Tibial artery (tissue), 4 donors: ENCODE data around the gene ARHGAP24.

Source experiments
- DNase-seq, 2 donors: peaks; one replicate each; pipeline ENCODE4 v3.0.0-alpha.2; 2019
- H3K27ac ChIP-seq, 2 donors: fragments of 200-600 bp; sonication (generic) in 1 of 2; 1 replicate in 1 of 2; 2 replicates in 1 of 2; pipeline ENCODE4 v1.5.1; 2018 to 2019; ENCODE audit warnings: mild to moderate bottlenecking in 1 of 2
- H3K27me3 ChIP-seq, 2 donors: fragments of 200-600 bp; sonication (generic) in 1 of 2; one replicate each; pipeline versions ENCODE4 v1.5.1 to v1.6.0; 2016 to 2019
- H3K36me3 ChIP-seq, 3 donors: fragments of 200-600 bp; sonication (generic) in 2 of 3; one replicate each; pipeline ENCODE4 v1.5.1; 2016 to 2019; ENCODE audit warnings: mild to moderate bottlenecking in 2 of 3
- H3K4me1 ChIP-seq, 4 donors: fragments of 200-600 bp; sonication (generic) in 2 of 4; 1 replicate in 3 of 4; 2 replicates in 1 of 4; pipeline ENCODE4 v1.5.1; 2016 to 2019
- H3K4me3 ChIP-seq, 2 donors: fragments of 200-600 bp; sonication (generic) in 1 of 2; 1 replicate in 1 of 2; 2 replicates in 1 of 2; pipeline ENCODE4 v1.5.1; 2018 to 2019; ENCODE audit warnings: mild to moderate bottlenecking in 2 of 2
- H3K9me3 ChIP-seq, 3 donors: fragments of 200-600 bp; sonication (generic) in 1 of 3; one replicate each; pipeline ENCODE4 v1.5.1; 2016 to 2019
- CTCF ChIP-seq, 2 experiments: fragments of 200-600 bp in 1 of 2; fragments of 450-650 bp in 1 of 2; IDR thresholded peaks; one replicate each; pipeline ENCODE4 v1.5.1; 2017 to 2019; ENCODE audit warnings: antibody characterized with exemption in 2 of 2, mild to moderate bottlenecking in 1 of 2, moderate library complexity in 1 of 2
- intact Hi-C: fragments of 100-400 bp; cut with DNase I; formaldehyde crosslinking; loops from one replicate; pipeline ENCODE4 v1.15.0; 2023; ENCODE audit warnings: low total_unique reads

Gene ARHGAP24

GRCh38 chr4:85759388-85759787, 284.4 kb downstream of the ARHGAP24 start:
- DNase-seq, result no peak
- H3K9me3 ChIP-seq, result no peaks in the 10 kb centered on the region
- intact Hi-C loops, result no loop called here

GRCh38 chr4:85760511-85760910, 285.6 kb downstream of the ARHGAP24 start:
- no peaks in the 10 kb centered on the region for H3K27me3 ChIP-seq
- TF ChIP-seq CTCF (IDR thresholded peaks at IDR 0.05), result no peak
- no peak overlapping the region for H3K27ac ChIP-seq
- no peak for DNase-seq
- H3K4me3 ChIP-seq, result no peak overlapping the region
- intact Hi-C loops, result no loop called here
- no peaks in the 10 kb centered on the region for H3K36me3 ChIP-seq
- peaks cover 0 to 28% (median 5%) of the 10 kb centered on the region in 4 donors for H3K4me1 ChIP-seq
- no peaks in the 10 kb centered on the region for H3K9me3 ChIP-seq

More at GRCh38 chr4:85759388-85759787, 284.4 kb downstream of the ARHGAP24 start:
- H3K4me1 ChIP-seq, result peaks cover 0 to 28% (median 5%) of the 10 kb centered on the region in 4 donors
- no peak overlapping the region for H3K4me3 ChIP-seq
- H3K27me3 ChIP-seq, result no peaks in the 10 kb centered on the region
- TF ChIP-seq CTCF (IDR thresholded peaks at IDR 0.05), result no peak
- H3K36me3 ChIP-seq, result no peaks in the 10 kb centered on the region
- H3K27ac ChIP-seq, result no peak overlapping the region

- intact Hi-C loops, result no loop called here
- peak overlapping the region; percentile 23 to 59 for H3K27ac ChIP-seq
- no peaks in the 10 kb centered on the region for H3K27me3 ChIP-seq
- no peaks in the 10 kb centered on the region for H3K9me3 ChIP-seq
- H3K36me3 ChIP-seq, result no peaks in the 10 kb centered on the region
- no peak for TF ChIP-seq CTCF (IDR thresholded peaks at IDR 0.05)
- DNase-seq, result peak; percentile 73
- no peak overlapping the region for H3K4me3 ChIP-seq
- peaks cover 0 to 28% (median 5%) of the 10 kb centered on the region in 4 donors for H3K4me1 ChIP-seq
Measured at GRCh38 chr4:85761803-85762528, 287.0 kb downstream of the ARHGAP24 start.

- H3K27me3 ChIP-seq, result no peaks in the 10 kb centered on the region
- no peaks in the 10 kb centered on the region for H3K9me3 ChIP-seq
- no peak for DNase-seq
- intact Hi-C loops, result no loop called here
- H3K4me3 ChIP-seq, result no peak overlapping the region
- H3K36me3 ChIP-seq, result no peaks in the 10 kb centered on the region
- no peak for TF ChIP-seq CTCF (IDR thresholded peaks at IDR 0.05)
- H3K27ac ChIP-seq, result peak overlapping the region; percentile 23 to 59
- H3K4me1 ChIP-seq, result peaks cover 0 to 28% (median 5%) of the 10 kb centered on the region in 4 donors
Measured at GRCh38 chr4:85762529-85762871, 287.6 kb downstream of the ARHGAP24 start.

- Histone ChIP-seq H3K9me3 (no peaks in the 10 kb centered on the region), H3K27me3 (no peaks in the 10 kb centered on the region), H3K36me3 (no peaks in the 10 kb centered on the region), H3K4me3 (no peak overlapping the region), H3K27ac (peak overlapping the region; percentile 23 to 59), H3K4me1 (peaks cover 0 to 28% (median 5%) of the 10 kb centered on the region in 4 donors)
- intact Hi-C loops, result no loop called here
- no peak for DNase-seq
- TF ChIP-seq CTCF (IDR thresholded peaks at IDR 0.05), result no peak
Measured at GRCh38 chr4:85763202-85763601, 288.3 kb downstream of the ARHGAP24 start.
